HPDE6-E6E7 (cell line): Measurements from ENCODE around the gene KIRREL3.

Experiments
- DNase-seq: peaks from one replicate; pipeline ENCODE4 v3.0.0; 2011; ENCODE audit warnings: missing footprints; ENCODE audit errors: extremely low spot score

KIRREL3 gene

GRCh38 chr11:126710804-126711399 is 289.7 kb downstream of the KIRREL3 start:
- no peak for DNase-seq

GRCh38 chr11:126707498-126707897 is 293.1 kb downstream of the KIRREL3 start:
- DNase-seq = no peak

- DNase-seq = no peak
These were observed 296.5 kb downstream of the KIRREL3 start for GRCh38 chr11:126704096-126704495.

GRCh38 chr11:126703662-126704061 is 296.9 kb downstream of the KIRREL3 start:
- no peak for DNase-seq

GRCh38 chr11:126702987-126703386 is 297.6 kb downstream of the KIRREL3 start:
- no peak for DNase-seq

GRCh38 chr11:126702165-126702720 is 298.3 kb downstream of the KIRREL3 start:
- DNase-seq = no peak

GRCh38 chr11:126701520-126701897 is 299.1 kb downstream of the KIRREL3 start:
- no peak for DNase-seq

GRCh38 chr11:126700768-126701519 is 299.6 kb downstream of the KIRREL3 start:
- DNase-seq = no peak

GRCh38 chr11:126698576-126698975 is 302.0 kb downstream of the KIRREL3 start:
- DNase-seq = no peak

GRCh38 chr11:126697936-126698335 is 302.6 kb downstream of the KIRREL3 start:
- DNase-seq = no peak

- DNase-seq = no peak
These were observed 303.6 kb downstream of the KIRREL3 start for GRCh38 chr11:126696982-126697381.

GRCh38 chr11:126695293-126695692 is 305.3 kb downstream of the KIRREL3 start:
- DNase-seq = no peak

GRCh38 chr11:126694065-126694625 is 306.4 kb downstream of the KIRREL3 start:
- no peak for DNase-seq

- DNase-seq = no peak
These were observed 313.1 kb downstream of the KIRREL3 start for GRCh38 chr11:126687477-126687876.

- DNase-seq = no peak
These were observed 313.6 kb downstream of the KIRREL3 start for GRCh38 chr11:126686938-126687337.

- DNase-seq = no peak
These were observed 316.5 kb downstream of the KIRREL3 start for GRCh38 chr11:126683766-126684728.

- no peak for DNase-seq
These were observed 318.0 kb downstream of the KIRREL3 start for GRCh38 chr11:126682590-126682989.

GRCh38 chr11:126680700-126681099 is 319.9 kb downstream of the KIRREL3 start:
- DNase-seq = no peak

GRCh38 chr11:126680131-126680530 is 320.4 kb downstream of the KIRREL3 start:
- no peak for DNase-seq

GRCh38 chr11:126679033-126679432 is 321.5 kb downstream of the KIRREL3 start:
- no peak for DNase-seq

- DNase-seq = no peak
These were observed 324.0 kb downstream of the KIRREL3 start for GRCh38 chr11:126676536-126676935.

- DNase-seq = no peak
These were observed 327.3 kb downstream of the KIRREL3 start for GRCh38 chr11:126673319-126673718.
